Measurements from ENCODE around the gene PKNOX2. TPM values are rescaled to one million over a fixed set of nuclear protein-coding genes. Genes with fewer than 3 reads are reported as not detected.

The PKNOX2 gene
- total RNA-seq, 4 donors from 2014 or later: 0.83 to 4.1 (median 2.5) TPM

DNA sequence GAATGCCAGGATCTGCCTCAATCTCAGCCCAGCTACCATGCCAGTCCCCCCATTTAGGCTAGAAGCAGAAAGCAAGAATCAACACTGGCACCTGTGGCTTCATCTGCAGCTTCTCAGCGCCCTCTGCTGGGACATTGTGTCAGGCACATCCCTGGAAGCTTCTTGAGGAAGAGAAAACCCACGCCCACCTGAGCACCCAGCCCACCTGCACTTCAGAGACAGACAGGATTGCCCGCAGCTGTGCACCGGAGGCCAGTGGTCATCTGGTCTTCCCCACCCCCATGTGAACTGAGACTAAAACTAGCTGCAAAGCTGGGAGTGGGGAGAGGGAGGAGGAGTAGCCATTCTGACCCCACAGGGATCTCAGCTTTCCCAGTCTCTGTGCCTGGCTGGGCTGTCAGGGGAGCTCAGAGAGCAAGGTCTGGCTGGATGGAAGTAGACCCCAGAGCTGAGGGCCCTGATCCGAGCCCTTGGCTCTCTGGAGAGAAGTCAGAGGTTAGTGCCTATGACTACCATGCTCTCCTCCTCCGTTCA lies 264.7 kb downstream of the PKNOX2 start:
- peaks cover 0 to 16% (median 5%) of the 10 kb centered on the region in 4 donors for H3K36me3 ChIP-seq

DNA sequence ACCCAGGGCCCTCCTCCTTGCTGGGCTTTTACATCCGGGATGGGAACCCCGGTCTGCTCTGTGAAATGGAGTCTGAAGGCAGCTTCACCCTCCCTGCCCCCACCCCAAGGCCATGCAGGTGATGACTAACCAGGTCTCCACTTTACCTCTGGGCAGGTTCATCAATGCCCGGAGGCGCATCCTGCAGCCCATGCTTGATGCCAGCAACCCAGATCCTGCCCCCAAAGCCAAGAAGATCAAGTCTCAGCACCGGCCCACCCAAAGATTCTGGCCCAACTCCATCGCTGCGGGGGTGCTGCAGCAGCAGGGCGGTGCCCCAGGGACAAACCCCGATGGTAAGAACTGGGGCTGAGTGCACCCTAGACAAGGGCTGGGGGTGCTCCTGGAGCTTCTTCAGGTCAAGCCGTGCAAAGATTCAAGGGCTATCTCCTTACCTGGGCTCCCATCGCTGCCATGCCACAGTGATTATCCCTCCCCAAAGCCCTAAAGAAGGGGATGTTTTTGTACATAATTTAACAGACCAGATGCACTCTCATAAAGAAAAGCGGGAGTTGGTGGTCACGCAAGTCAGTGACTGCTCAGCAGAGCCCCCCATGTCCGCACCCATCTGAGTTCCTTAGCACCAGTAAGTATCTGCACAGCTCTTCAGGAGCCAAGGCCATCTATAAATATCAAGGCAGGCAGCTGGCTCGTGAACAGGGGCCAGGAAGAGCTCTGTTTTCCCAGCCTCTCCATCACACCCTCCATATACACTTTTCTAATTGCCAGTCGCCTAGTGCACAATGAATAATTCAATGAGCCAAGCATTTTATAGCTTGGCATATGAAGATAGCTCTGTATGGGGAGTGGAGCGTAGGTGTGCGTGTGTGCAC lies 265.5 kb downstream of the PKNOX2 start:
- intact Hi-C loops (cut with DNase I): no loop called here
- WGBS: 86% methylated on average over 11 of the region's 18 CpGs

More for the DNA sequence above, 264.7 kb downstream of the PKNOX2 start:
- DNase-seq (ENCODE audit: extremely low spot score): no peak
- Histone ChIP-seq H3K27ac (replicated peaks in 1 of 4) (no peak overlapping the region), H3K27me3 (no peaks in the 10 kb centered on the region), H3K4me3 (no peak overlapping the region), H3K4me1 (peaks cover 0 to 6% (median 0%) of the 10 kb centered on the region in 4 donors), H3K9me3 (no peaks in the 10 kb centered on the region)
- TF ChIP-seq, protein P1, sequence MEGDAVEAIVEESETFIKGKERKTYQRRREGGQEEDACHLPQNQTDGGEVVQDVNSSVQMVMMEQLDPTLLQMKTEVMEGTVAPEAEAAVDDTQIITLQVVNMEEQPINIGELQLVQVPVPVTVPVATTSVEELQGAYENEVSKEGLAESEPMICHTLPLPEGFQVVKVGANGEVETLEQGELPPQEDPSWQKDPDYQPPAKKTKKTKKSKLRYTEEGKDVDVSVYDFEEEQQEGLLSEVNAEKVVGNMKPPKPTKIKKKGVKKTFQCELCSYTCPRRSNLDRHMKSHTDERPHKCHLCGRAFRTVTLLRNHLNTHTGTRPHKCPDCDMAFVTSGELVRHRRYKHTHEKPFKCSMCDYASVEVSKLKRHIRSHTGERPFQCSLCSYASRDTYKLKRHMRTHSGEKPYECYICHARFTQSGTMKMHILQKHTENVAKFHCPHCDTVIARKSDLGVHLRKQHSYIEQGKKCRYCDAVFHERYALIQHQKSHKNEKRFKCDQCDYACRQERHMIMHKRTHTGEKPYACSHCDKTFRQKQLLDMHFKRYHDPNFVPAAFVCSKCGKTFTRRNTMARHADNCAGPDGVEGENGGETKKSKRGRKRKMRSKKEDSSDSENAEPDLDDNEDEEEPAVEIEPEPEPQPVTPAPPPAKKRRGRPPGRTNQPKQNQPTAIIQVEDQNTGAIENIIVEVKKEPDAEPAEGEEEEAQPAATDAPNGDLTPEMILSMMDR (IDR thresholded peaks at IDR 0.05): peak; percentile 26 to 55 (median 37)
- no peak for TF ChIP-seq EP300 (IDR thresholded peaks at IDR 0.05)
- WGBS: 10% methylated on average over 2 of the region's 6 CpGs
- intact Hi-C loops (cut with DNase I): no loop called here

DNA sequence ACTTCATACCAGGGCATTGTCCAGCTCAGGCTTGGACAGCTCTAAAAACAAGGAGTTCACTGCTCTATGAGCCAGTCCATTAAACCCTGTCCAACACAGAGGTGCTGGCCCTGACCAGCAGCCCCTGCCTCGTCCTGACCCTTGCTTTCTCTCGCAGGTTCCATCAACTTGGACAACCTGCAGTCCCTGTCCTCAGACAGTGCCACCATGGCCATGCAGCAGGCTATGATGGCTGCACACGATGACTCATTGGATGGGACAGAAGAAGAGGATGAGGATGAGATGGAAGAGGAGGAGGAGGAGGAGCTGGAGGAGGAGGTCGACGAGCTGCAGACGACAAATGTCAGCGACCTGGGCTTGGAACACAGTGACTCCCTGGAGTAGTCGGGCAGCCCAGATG lies 266.5 kb downstream of the PKNOX2 start:
- peaks cover 0 to 16% (median 5%) of the 10 kb centered on the region in 4 donors for H3K36me3 ChIP-seq
- TF ChIP-seq, protein P1 (IDR thresholded peaks at IDR 0.05): no peak
- TF ChIP-seq EP300 (IDR thresholded peaks at IDR 0.05) (no peak), POLR2AphosphoS5 (IDR thresholded peaks at IDR 0.05) (no peak), POLR2A (IDR thresholded peaks at IDR 0.05; ENCODE audit: low read depth) (no peak)
- no peaks in the 10 kb centered on the region for H3K9me3 ChIP-seq
- peaks cover 0 to 2% (median 0%) of the 10 kb centered on the region in 4 donors for H3K4me1 ChIP-seq
- H3K27me3 ChIP-seq: no peaks in the 10 kb centered on the region
- no peak overlapping the region for H3K27ac ChIP-seq (replicated peaks in 1 of 4)
- intact Hi-C loops (cut with DNase I): no loop called here
- H3K4me3 ChIP-seq: no peak overlapping the region
- DNase-seq (ENCODE audit: extremely low spot score): no peak
- 84% methylated on average over 8 of the region's 8 CpGs for WGBS

More for the DNA sequence above, 265.5 kb downstream of the PKNOX2 start:
- H3K27ac ChIP-seq (replicated peaks in 1 of 4): no peak overlapping the region
- no peak for DNase-seq (ENCODE audit: extremely low spot score)
- peaks cover 0 to 4% (median 0%) of the 10 kb centered on the region in 4 donors for H3K4me1 ChIP-seq
- H3K9me3 ChIP-seq: no peaks in the 10 kb centered on the region
- H3K36me3 ChIP-seq: peaks cover 0 to 16% (median 5%) of the 10 kb centered on the region in 4 donors
- no peak overlapping the region for H3K4me3 ChIP-seq
- no peaks in the 10 kb centered on the region for H3K27me3 ChIP-seq
- TF ChIP-seq, protein P1 (IDR thresholded peaks at IDR 0.05): no peak
- TF ChIP-seq POLR2AphosphoS5 (IDR thresholded peaks at IDR 0.05) (no peak), EP300 (IDR thresholded peaks at IDR 0.05) (no peak), POLR2A (IDR thresholded peaks at IDR 0.05; ENCODE audit: low read depth) (no peak)

DNA sequence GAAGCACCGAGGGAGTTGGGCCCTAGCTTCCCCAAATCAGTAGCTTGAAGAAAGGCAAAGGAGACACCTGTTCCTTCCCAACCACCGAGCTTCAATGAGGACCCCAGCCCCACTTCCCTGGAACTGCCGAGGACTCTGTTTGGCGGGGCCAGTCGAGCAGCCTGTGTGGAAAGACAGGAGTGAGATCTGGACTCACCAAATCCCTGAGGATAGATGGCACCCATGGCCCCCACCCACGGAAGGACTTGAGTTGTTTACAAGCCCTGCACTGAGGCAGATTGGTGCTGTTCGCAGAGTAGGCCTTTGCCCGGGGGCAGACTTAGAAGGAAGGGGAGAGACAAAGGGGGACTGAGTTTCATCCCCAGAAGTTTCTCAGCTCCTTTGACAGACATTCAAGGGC lies 266.9 kb downstream of the PKNOX2 start:
- no peak overlapping the region for H3K4me3 ChIP-seq
- intact Hi-C loops (cut with DNase I): no loop called here
- no peak for DNase-seq (ENCODE audit: extremely low spot score)
- no peaks in the 10 kb centered on the region for H3K27me3 ChIP-seq
- peaks cover 0 to 16% (median 5%) of the 10 kb centered on the region in 4 donors for H3K36me3 ChIP-seq
- WGBS: 83% methylated on average over 8 of the region's 8 CpGs
- no peak for TF ChIP-seq POLR2A (IDR thresholded peaks at IDR 0.05; ENCODE audit: low read depth)
- TF ChIP-seq, protein P1 (IDR thresholded peaks at IDR 0.05): no peak
- no peaks in the 10 kb centered on the region for H3K4me1 ChIP-seq
- H3K9me3 ChIP-seq: no peaks in the 10 kb centered on the region
- no peak overlapping the region for H3K27ac ChIP-seq (replicated peaks in 1 of 4)

Measured in esophagus muscularis mucosa (tissue), 4 donors.